H9 (cell line): ENCODE data around the gene PF4V1. TPM values are rescaled to one million over a fixed set of nuclear protein-coding genes. Genes with fewer than 3 reads are reported as not detected.

Experiments
- DNase-seq: peaks from one replicate; pipeline ENCODE4 v3.0.0-alpha.2; 2017
- H2AFZ ChIP-seq: one replicate; pipeline ENCODE4 v1.6.1; 2013; ENCODE audit warnings: mild to moderate bottlenecking, low read length, control low read depth, moderate library complexity
- H2AK5ac ChIP-seq: 2 replicates; pipeline ENCODE4 v1.6.1; 2013; ENCODE audit warnings: low read length, control low read depth, mixed read lengths; ENCODE audit not compliant: insufficient read length
- H2BK120ac ChIP-seq: one replicate; pipeline ENCODE4 v1.6.1; 2013; ENCODE audit warnings: low read depth, mild to moderate bottlenecking, low read length, control low read depth, inconsistent platforms; ENCODE audit not compliant: poor library complexity, severe bottlenecking
- H2BK12ac ChIP-seq: 2 replicates; pipeline ENCODE4 v1.6.1; 2013; ENCODE audit warnings: low read length, control low read depth, mixed read lengths, low read depth; ENCODE audit not compliant: insufficient read length
- H2BK15ac ChIP-seq: 2 replicates; pipeline ENCODE4 v1.6.1; 2013; ENCODE audit warnings: low read depth, low read length, control low read depth
- H2BK20ac ChIP-seq: one replicate; pipeline ENCODE4 v1.6.1; 2013; ENCODE audit warnings: low read depth, mild to moderate bottlenecking, low read length, control low read depth, inconsistent platforms; ENCODE audit not compliant: poor library complexity, severe bottlenecking
- H2BK5ac ChIP-seq: 2 replicates; pipeline ENCODE4 v1.6.1; 2013; ENCODE audit warnings: low read length, control low read depth, mixed read lengths; ENCODE audit not compliant: insufficient read length
- H3K14ac ChIP-seq: 2 replicates; pipeline ENCODE4 v1.6.1; 2013; ENCODE audit warnings: low read length, control low read depth; ENCODE audit not compliant: insufficient read depth
- H3K18ac ChIP-seq: 2 replicates; pipeline ENCODE4 v1.6.1; 2013; ENCODE audit warnings: low read depth, mild to moderate bottlenecking, mixed read lengths, low read length, control low read depth; ENCODE audit not compliant: insufficient read length
- H3K23ac ChIP-seq: 2 replicates; pipeline ENCODE4 v1.6.1; 2013; ENCODE audit warnings: low read length, control low read depth, mixed read lengths, low read depth; ENCODE audit not compliant: insufficient read length
- H3K23me2 ChIP-seq: 2 replicates; pipeline ENCODE4 v1.6.1; 2013; ENCODE audit warnings: low read depth, mild to moderate bottlenecking, mixed read lengths, low read length, control low read depth; ENCODE audit not compliant: insufficient read length, poor library complexity, severe bottlenecking
- H3K27ac ChIP-seq: 2 replicates; pipeline ENCODE4 v1.5.1; 2013; ENCODE audit warnings: low read length, control low read depth, mixed read lengths, low read depth; ENCODE audit not compliant: insufficient read length
- H3K27me3 ChIP-seq: 2 replicates; pipeline ENCODE4 v1.6.1; 2013; ENCODE audit warnings: low read length, control low read depth, inconsistent platforms; ENCODE audit not compliant: insufficient read depth
- H3K4ac ChIP-seq: 2 replicates; pipeline ENCODE4 v1.6.1; 2013; ENCODE audit warnings: low read depth, mild to moderate bottlenecking, control low read depth, inconsistent platforms, low read length, moderate library complexity
- H3K4me1 ChIP-seq: 2 replicates; pipeline ENCODE4 v1.6.1; 2013; ENCODE audit warnings: low read length, control low read depth, inconsistent platforms; ENCODE audit not compliant: insufficient read depth
- H3K4me2 ChIP-seq: 2 replicates; pipeline ENCODE4 v1.6.1; 2013; ENCODE audit warnings: low read length, control low read depth, mixed read lengths; ENCODE audit not compliant: insufficient read length, insufficient read depth
- H3K56ac ChIP-seq: 2 replicates; pipeline ENCODE4 v1.6.1; 2013; ENCODE audit warnings: low read depth, mild to moderate bottlenecking, mixed read lengths, low read length, control low read depth; ENCODE audit not compliant: insufficient read length
- H3K79me1 ChIP-seq: 2 replicates; pipeline ENCODE4 v1.6.1; 2013; ENCODE audit warnings: low read depth, mild to moderate bottlenecking, moderate library complexity, low read length, control low read depth, inconsistent platforms; ENCODE audit not compliant: insufficient read depth, poor library complexity, severe bottlenecking
- H3K79me2 ChIP-seq: 2 replicates; pipeline ENCODE4 v1.6.1; 2013; ENCODE audit warnings: low read length, control low read depth, inconsistent platforms; ENCODE audit not compliant: insufficient read depth
- H3K9ac ChIP-seq: 2 replicates; pipeline ENCODE4 v1.6.1; 2013; ENCODE audit warnings: low read length, control low read depth, mixed read lengths; ENCODE audit not compliant: insufficient read length; ENCODE audit errors: extremely low read depth
- H3K9me3 ChIP-seq: one replicate; pipeline ENCODE4 v1.6.1; 2013; ENCODE audit warnings: low read depth, low read length, inconsistent platforms; ENCODE audit not compliant: control insufficient read depth
- H3T11ph ChIP-seq: one replicate; pipeline ENCODE4 v1.6.1; 2013; ENCODE audit warnings: mild to moderate bottlenecking, low read length, control low read depth, inconsistent platforms
- H4K20me1 ChIP-seq: one replicate; pipeline ENCODE4 v1.6.1; 2013; ENCODE audit not compliant: control insufficient read depth, insufficient read length, insufficient read depth
- H4K5ac ChIP-seq: 2 replicates; pipeline ENCODE4 v1.6.1; 2013; ENCODE audit warnings: low read depth, mild to moderate bottlenecking, mixed read lengths, low read length, control low read depth; ENCODE audit not compliant: insufficient read length
- H4K8ac ChIP-seq: replicated peaks from 2 replicates; pipeline ENCODE4 v1.6.1; 2013; ENCODE audit warnings: low read length, control low read depth, mixed read lengths, low read depth; ENCODE audit not compliant: insufficient read length
- H4K91ac ChIP-seq: 2 replicates; pipeline ENCODE4 v1.6.1; 2013; ENCODE audit warnings: low read depth, mild to moderate bottlenecking, moderate library complexity, mixed read lengths, low read length, control low read depth; ENCODE audit not compliant: insufficient read length
- H3K27ac Mint-ChIP-seq, 3 experiments: 2 replicates in 2 of 3; 3 replicates in 1 of 3; pipeline ENCODE4 v1.8.0; 2020 to 2021; ENCODE audit warnings: mixed read lengths in 3 of 3, mild to moderate bottlenecking in 1 of 3, moderate library complexity in 1 of 3
- H3K27me3 Mint-ChIP-seq: 2 replicates; pipeline ENCODE4 v1.8.0; 2021; ENCODE audit warnings: low read depth, mild to moderate bottlenecking, moderate library complexity, mixed read lengths
- H3K36me3 Mint-ChIP-seq, 3 experiments: 2 replicates in 2 of 3; 3 replicates in 1 of 3; pipeline ENCODE4 v1.8.0; 2020 to 2021; ENCODE audit warnings: low read depth in 3 of 3, mixed read lengths in 3 of 3; ENCODE audit not compliant: insufficient read depth in 1 of 3
- H3K4me1 Mint-ChIP-seq, 2 experiments: 2 replicates each; pipeline ENCODE4 v1.8.0; 2020; ENCODE audit warnings: mixed read lengths in 2 of 2
- H3K4me3 Mint-ChIP-seq, 2 experiments: 2 replicates in 1 of 2; 3 replicates in 1 of 2; pipeline ENCODE4 v1.8.0; 2020 to 2021; ENCODE audit warnings: mild to moderate bottlenecking in 2 of 2, mixed read lengths in 2 of 2, moderate library complexity in 1 of 2
- H3K9me3 Mint-ChIP-seq, 2 experiments: 2 replicates in 1 of 2; 3 replicates in 1 of 2; pipeline ENCODE4 v1.8.0; 2020; ENCODE audit warnings: mild to moderate bottlenecking in 2 of 2, mixed read lengths in 2 of 2, moderate library complexity in 1 of 2
- total RNA-seq: library from RNA; stranded (reverse); gene quantifications from 2 replicates; pipeline ENCODE4 v1.2.1, GENCODE V29; 2021
- TF ChIP-seq, protein P1 (sequence below): fragments of 200-600 bp; sonication (generic); conservative IDR thresholded peaks from 3 replicates; pipeline ENCODE4 v1.8.0; 2021; ENCODE audit warnings: antibody characterized with exemption, mild to moderate bottlenecking

Gene PF4V1
- total RNA-seq, 1 experiment from 2014 or later: not detected

DNA sequence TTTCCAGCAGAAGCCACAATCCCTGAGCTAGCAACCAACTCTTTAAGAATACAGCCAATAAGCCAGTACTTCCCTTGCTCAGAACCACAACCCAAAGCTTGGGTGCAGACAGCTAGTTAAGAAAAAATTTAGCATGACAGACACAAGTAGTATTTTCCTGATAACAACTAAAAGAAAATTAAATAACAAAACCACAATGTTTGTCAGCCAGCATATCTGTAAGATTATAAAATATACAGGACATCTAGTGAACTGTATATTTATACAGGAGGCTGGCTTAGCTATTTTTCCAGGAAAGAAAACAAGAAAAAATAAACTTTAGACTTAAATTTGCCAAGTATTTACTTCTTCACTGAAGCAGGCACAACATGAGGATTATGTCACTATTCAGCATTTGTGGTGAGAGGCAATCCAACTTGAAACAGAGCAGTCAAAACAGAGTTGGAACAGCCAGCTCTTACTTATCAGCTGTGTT lies 6.6 kb downstream of the PF4V1 start:
- Histone ChIP-seq H4K5ac (no peak overlapping the region), H3K18ac (no peak overlapping the region), H2BK120ac (no peak overlapping the region), H3K56ac (no peak overlapping the region), H3K23ac (no peak overlapping the region), H4K20me1 (no peaks in the 10 kb centered on the region), H2BK15ac (no peak overlapping the region), H3K4me2 (no peak overlapping the region), H3K4me1 (no peaks in the 10 kb centered on the region; the same call in 1 of the 2 replicates), H3K27me3 (no peaks in the 10 kb centered on the region), H3K27ac (no peak overlapping the region), H3K79me1 (no peaks in the 10 kb centered on the region), H3K79me2 (no peaks in the 10 kb centered on the region), H3K9me3 (no peaks in the 10 kb centered on the region), H2BK20ac (no peak overlapping the region), H2BK12ac (no peak overlapping the region), H3K14ac (no peak overlapping the region), H3K4ac (no peak overlapping the region), H3T11ph (no peak overlapping the region), H2BK5ac (no peak overlapping the region), H4K8ac (no peak overlapping the region), H3K9ac (no peak overlapping the region), H4K91ac (no peak overlapping the region), H2AK5ac (no peak overlapping the region), H2AFZ (no peak overlapping the region), H3K23me2 (no peaks in the 10 kb centered on the region)
- no peaks in the 10 kb centered on the region for H3K36me3 Mint-ChIP-seq
- no peak overlapping the region for H3K4me3 Mint-ChIP-seq
- H3K4me1 Mint-ChIP-seq: peaks cover 0 to 3% of the 10 kb centered on the region in 2 experiments; a peak in 1 of 4 replicates
- H3K27me3 Mint-ChIP-seq: no peaks in the 10 kb centered on the region
- no peak overlapping the region for H3K27ac Mint-ChIP-seq
- TF ChIP-seq, protein P1, sequence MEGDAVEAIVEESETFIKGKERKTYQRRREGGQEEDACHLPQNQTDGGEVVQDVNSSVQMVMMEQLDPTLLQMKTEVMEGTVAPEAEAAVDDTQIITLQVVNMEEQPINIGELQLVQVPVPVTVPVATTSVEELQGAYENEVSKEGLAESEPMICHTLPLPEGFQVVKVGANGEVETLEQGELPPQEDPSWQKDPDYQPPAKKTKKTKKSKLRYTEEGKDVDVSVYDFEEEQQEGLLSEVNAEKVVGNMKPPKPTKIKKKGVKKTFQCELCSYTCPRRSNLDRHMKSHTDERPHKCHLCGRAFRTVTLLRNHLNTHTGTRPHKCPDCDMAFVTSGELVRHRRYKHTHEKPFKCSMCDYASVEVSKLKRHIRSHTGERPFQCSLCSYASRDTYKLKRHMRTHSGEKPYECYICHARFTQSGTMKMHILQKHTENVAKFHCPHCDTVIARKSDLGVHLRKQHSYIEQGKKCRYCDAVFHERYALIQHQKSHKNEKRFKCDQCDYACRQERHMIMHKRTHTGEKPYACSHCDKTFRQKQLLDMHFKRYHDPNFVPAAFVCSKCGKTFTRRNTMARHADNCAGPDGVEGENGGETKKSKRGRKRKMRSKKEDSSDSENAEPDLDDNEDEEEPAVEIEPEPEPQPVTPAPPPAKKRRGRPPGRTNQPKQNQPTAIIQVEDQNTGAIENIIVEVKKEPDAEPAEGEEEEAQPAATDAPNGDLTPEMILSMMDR: no peak
- no peak for DNase-seq
- H3K9me3 Mint-ChIP-seq: no peaks in the 10 kb centered on the region; a peak in 1 of 5 replicates
